ENCODE data around the gene CENPW.

Gene CENPW

GRCh38 chr6:126339796-126340609 lies at the start of gene CENPW (continued):
- TF ChIP-seq KLF17 (tag by site-specific recombination; IDR thresholded peaks at IDR 0.05), result peak; percentile 56; the same call in 1 of the 2 replicates
- 0 out of 2 replicates have a peak, but pooled peaks have one; percentile 22 for TF ChIP-seq ZIC2 (tag by site-specific recombination; IDR thresholded peaks at IDR 0.05)
- no peak for TF ChIP-seq ZNF473 (tag by site-specific recombination; IDR thresholded peaks at IDR 0.05)
- TF ChIP-seq SCRT2 (tag by site-specific recombination; IDR thresholded peaks at IDR 0.05), result no peak
- TF ChIP-seq, protein P1, sequence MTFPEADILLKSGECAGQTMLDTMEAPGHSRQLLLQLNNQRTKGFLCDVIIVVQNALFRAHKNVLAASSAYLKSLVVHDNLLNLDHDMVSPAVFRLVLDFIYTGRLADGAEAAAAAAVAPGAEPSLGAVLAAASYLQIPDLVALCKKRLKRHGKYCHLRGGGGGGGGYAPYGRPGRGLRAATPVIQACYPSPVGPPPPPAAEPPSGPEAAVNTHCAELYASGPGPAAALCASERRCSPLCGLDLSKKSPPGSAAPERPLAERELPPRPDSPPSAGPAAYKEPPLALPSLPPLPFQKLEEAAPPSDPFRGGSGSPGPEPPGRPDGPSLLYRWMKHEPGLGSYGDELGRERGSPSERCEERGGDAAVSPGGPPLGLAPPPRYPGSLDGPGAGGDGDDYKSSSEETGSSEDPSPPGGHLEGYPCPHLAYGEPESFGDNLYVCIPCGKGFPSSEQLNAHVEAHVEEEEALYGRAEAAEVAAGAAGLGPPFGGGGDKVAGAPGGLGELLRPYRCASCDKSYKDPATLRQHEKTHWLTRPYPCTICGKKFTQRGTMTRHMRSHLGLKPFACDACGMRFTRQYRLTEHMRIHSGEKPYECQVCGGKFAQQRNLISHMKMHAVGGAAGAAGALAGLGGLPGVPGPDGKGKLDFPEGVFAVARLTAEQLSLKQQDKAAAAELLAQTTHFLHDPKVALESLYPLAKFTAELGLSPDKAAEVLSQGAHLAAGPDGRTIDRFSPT (tag by site-specific recombination; IDR thresholded peaks at IDR 0.05), result no peak
- peak; percentile 63; the same call in 1 of the 2 replicates for TF ChIP-seq ZXDB (tag by site-specific recombination; IDR thresholded peaks at IDR 0.05)
- TF ChIP-seq, protein P2, sequence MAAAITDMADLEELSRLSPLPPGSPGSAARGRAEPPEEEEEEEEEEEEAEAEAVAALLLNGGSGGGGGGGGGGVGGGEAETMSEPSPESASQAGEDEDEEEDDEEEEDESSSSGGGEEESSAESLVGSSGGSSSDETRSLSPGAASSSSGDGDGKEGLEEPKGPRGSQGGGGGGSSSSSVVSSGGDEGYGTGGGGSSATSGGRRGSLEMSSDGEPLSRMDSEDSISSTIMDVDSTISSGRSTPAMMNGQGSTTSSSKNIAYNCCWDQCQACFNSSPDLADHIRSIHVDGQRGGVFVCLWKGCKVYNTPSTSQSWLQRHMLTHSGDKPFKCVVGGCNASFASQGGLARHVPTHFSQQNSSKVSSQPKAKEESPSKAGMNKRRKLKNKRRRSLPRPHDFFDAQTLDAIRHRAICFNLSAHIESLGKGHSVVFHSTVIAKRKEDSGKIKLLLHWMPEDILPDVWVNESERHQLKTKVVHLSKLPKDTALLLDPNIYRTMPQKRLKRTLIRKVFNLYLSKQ (tag by site-specific recombination; IDR thresholded peaks at IDR 0.05; ENCODE audit: borderline replicate concordance), result no peak
- peak; percentile 73 for TF ChIP-seq ZNF660 (tag by site-specific recombination; IDR thresholded peaks at IDR 0.05)
- TF ChIP-seq ZNF423 (tag by site-specific recombination; IDR thresholded peaks at IDR 0.05), result no peak
- no peak for TF ChIP-seq ZNF398 (tag by site-specific recombination; IDR thresholded peaks at IDR 0.05)
- no peak for TF ChIP-seq ZNF354C (tag by site-specific recombination; IDR thresholded peaks at IDR 0.05; ENCODE audit: borderline replicate concordance, low read depth)
- no peak for TF ChIP-seq ZNF112 (tag by site-specific recombination; IDR thresholded peaks at IDR 0.05)
- TF ChIP-seq ZNF121 (tag by site-specific recombination; IDR thresholded peaks at IDR 0.05), result no peak
- no peak for TF ChIP-seq ZNF239 (tag by site-specific recombination; IDR thresholded peaks at IDR 0.05)
- peak; percentile 18; the same call in 1 of the 2 replicates for TF ChIP-seq ZNF596 (tag by site-specific recombination; IDR thresholded peaks at IDR 0.05)
- no peak; the same call in 1 of the 2 replicates for TF ChIP-seq YY1 (tag by site-specific recombination; IDR thresholded peaks at IDR 0.05)
- TF ChIP-seq ZBTB20 (tag by site-specific recombination; IDR thresholded peaks at IDR 0.05), result peak; percentile 40; the same call in 1 of the 2 replicates
- TF ChIP-seq KLF16 (tag by site-specific recombination; IDR thresholded peaks at IDR 0.05), result peak; percentile 85
- TF ChIP-seq ZBTB1 (tag by site-specific recombination; IDR thresholded peaks at IDR 0.05), result no peak
- TF ChIP-seq ZNF843 (tag by site-specific recombination; IDR thresholded peaks at IDR 0.05), result peak; percentile 38; the same call in 1 of the 2 replicates
- TF ChIP-seq ZNF544 (tag by site-specific recombination; IDR thresholded peaks at IDR 0.05), result no peak
- no peak for TF ChIP-seq YY2 (tag by site-specific recombination; IDR thresholded peaks at IDR 0.05)
- peak; percentile 98 for TF ChIP-seq ZNF629 (tag by site-specific recombination; IDR thresholded peaks at IDR 0.05)
- TF ChIP-seq REPIN1 (tag by site-specific recombination; IDR thresholded peaks at IDR 0.05; ENCODE audit: low read depth), result no peak
- TF ChIP-seq IKZF3 (tag by site-specific recombination; IDR thresholded peaks at IDR 0.05), result no peak
- no peak for TF ChIP-seq ZNF426 (tag by site-specific recombination; IDR thresholded peaks at IDR 0.05)
- no peak for TF ChIP-seq ZBTB49 (tag by site-specific recombination; IDR thresholded peaks at IDR 0.05; ENCODE audit: low read depth)
